Peyer's patch (tissue), 4 donors: Measurements from ENCODE around the gene PGBD2.
"Not testable (repeated sequence)": the region's sequence is repeated elsewhere in the genome, so short reads cannot be mapped to it uniquely, and the experiment has no call there.

Experiments
- POLR2A ChIP-seq, 2 donors: fragments of 450-650 bp; IDR thresholded peaks; one replicate each; pipeline ENCODE4 v1.5.1; 2017; ENCODE audit warnings: antibody characterized with exemption in 2 of 2, mild to moderate bottlenecking in 2 of 2, moderate library complexity in 2 of 2
- TF ChIP-seq, protein P1 (sequence below), 6 experiments: fragments of 450-650 bp in 4 of 6; fragments of 200-600 bp in 2 of 6; sonication (generic) in 1 of 6; IDR thresholded peaks; one replicate each; pipeline ENCODE4 v1.5.1; 2017 to 2019; ENCODE audit warnings: antibody characterized with exemption in 6 of 6, mild to moderate bottlenecking in 3 of 6, moderate library complexity in 1 of 6

GRCh38 chr1:248938173-248938809 is 32.3 kb downstream of the PGBD2 start:
- TF ChIP-seq, protein P1, sequence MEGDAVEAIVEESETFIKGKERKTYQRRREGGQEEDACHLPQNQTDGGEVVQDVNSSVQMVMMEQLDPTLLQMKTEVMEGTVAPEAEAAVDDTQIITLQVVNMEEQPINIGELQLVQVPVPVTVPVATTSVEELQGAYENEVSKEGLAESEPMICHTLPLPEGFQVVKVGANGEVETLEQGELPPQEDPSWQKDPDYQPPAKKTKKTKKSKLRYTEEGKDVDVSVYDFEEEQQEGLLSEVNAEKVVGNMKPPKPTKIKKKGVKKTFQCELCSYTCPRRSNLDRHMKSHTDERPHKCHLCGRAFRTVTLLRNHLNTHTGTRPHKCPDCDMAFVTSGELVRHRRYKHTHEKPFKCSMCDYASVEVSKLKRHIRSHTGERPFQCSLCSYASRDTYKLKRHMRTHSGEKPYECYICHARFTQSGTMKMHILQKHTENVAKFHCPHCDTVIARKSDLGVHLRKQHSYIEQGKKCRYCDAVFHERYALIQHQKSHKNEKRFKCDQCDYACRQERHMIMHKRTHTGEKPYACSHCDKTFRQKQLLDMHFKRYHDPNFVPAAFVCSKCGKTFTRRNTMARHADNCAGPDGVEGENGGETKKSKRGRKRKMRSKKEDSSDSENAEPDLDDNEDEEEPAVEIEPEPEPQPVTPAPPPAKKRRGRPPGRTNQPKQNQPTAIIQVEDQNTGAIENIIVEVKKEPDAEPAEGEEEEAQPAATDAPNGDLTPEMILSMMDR (IDR thresholded peaks at IDR 0.05): not testable (repeated sequence)
- TF ChIP-seq POLR2A (IDR thresholded peaks at IDR 0.05): not testable (repeated sequence)
